Inflammatory macrophage treated with lipopolysaccharide for 1 hour (primary cell): ENCODE data around the gene CDC42BPG.
A peak's percentile ranks its signal among the peaks of the same experiment; 100 is the strongest.

ENCODE experiments used
- DNase-seq, 2 donors: peaks; one replicate each; pipeline ENCODE4 v3.0.0-alpha.2; 2020 to 2022

Gene CDC42BPG

DNA sequence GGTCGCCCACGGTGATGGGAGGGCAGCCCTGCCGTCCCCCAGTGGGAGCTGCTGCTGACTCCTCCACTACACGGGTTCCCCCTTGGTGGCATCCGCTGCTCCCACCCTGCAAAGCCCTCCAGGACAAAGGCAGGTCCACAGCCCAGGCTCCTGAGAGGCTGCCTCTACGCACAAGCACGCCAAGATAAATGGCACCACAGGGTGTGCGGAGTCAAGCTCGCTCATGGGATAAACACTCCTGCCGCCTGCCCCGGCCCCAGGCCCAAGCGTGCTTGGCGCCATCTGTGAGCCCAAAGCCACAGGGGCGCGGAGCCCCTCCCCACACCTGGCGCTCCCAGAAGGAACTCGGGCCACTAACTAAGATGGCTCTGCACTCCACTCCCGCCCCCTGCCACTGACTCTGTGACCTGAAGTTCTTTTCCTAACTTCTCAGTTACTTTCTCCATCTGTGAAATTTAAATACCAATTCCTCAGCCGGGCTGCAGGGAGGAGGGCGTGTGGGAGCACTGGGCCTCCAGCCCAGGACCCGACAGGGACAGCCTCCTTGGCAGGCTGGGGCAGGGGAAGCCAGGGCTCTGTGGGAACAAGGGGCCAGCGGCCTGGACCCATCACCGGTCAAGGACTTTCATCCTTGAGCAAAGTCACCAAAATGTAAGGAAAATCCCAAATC lies 19.1 kb upstream of the CDC42BPG start:
- no peak for DNase-seq

DNA sequence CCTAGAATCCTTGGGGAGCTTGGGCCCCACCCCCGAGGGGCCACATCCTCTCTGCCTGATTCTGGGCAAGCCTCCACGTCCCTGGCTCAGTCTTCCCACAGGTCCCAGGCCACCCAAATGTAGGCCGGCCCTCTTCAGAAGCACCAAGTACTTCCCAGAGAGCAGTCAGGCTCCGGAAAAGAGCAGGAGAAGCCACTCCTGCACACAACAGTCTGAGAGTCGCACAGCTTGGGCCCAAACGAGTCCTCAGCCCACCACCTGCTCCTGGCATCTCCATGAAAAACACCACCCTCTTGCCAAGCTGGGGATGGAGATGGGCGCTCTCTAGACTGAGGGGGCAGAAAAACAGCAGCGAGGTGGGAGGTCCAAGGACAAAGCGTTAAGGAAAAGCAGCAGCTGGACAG lies 18.5 kb upstream of the CDC42BPG start:
- no peak for DNase-seq

DNA sequence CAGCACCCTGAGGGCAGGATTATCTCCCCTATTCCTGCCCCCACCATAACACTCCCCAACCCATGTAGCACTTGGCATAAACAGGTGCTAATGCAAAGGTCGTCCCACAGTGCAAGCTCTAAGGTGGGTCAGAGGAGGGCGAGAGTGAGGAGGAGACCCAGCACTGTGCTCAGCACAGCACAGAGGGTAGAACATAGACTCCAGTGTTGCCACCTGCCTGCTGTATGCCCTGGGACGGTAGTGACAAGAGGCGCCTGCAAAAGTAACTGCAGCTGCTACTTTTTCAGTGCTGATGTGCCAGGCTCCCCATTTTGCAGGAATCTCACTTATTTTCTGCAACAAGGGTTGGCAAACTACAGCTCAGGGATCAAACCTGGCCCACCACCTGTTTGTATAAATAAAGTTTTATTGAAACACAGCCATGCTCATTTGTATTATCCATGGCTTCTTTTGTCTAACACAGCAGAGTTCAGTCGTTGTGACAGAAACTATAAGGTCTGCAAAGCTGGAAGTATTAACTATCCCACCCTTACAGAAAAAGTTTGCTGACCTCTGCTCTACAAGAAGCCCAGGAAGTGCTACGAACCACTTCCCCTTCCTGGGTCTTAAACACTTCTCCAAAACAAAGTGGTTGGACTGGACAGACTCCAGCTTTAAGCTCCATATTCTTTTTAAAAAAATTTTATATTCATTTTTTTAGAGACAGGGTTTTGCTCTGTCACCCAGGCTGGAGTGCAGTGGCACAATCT lies 16.9 kb upstream of the CDC42BPG start:
- peak in 1 of 2 donors; percentile 69 for DNase-seq

DNA sequence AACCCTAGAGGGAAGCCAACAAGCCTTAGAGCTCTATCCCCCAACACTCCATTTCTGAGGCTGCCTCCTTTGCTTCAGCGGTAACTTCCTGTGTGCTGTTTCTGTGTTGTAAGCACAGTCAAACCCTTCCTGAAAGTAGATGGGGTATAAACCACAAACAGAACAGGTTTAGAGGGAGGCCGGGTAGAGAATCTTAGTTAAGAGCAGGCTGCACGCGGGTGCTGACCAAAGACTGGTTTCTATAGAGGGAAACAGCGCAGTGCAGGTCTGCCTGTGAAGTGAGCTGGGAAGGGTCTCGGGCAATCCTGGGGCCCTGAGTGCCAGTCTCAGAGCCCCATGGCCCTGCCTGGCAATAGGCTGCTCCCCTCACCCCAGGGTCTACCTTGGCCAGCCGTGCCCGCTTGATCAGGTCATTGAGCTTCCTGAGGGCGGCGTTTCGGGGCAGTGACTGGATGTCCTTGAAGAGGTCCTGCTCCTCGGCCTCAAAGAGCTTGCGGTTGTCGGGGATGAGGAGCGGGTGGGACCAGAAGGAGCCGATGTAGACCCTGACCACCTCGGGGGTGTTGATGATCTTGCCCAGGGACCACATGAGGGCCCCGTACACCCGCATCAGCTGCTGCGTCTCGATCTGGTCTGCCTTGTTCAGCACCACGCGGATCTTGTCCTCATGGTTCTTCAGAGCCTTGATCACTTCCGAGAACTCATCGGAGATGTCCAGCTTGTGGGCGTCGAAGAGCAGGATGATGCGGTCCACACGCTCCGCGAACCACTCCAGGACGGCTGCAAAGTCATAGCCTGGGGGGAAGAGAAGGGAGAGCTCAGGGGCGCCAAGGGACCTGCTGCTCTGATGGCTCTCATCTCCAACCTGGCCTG lies 15.3 kb upstream of the CDC42BPG start:
- DNase-seq: no peak

DNA sequence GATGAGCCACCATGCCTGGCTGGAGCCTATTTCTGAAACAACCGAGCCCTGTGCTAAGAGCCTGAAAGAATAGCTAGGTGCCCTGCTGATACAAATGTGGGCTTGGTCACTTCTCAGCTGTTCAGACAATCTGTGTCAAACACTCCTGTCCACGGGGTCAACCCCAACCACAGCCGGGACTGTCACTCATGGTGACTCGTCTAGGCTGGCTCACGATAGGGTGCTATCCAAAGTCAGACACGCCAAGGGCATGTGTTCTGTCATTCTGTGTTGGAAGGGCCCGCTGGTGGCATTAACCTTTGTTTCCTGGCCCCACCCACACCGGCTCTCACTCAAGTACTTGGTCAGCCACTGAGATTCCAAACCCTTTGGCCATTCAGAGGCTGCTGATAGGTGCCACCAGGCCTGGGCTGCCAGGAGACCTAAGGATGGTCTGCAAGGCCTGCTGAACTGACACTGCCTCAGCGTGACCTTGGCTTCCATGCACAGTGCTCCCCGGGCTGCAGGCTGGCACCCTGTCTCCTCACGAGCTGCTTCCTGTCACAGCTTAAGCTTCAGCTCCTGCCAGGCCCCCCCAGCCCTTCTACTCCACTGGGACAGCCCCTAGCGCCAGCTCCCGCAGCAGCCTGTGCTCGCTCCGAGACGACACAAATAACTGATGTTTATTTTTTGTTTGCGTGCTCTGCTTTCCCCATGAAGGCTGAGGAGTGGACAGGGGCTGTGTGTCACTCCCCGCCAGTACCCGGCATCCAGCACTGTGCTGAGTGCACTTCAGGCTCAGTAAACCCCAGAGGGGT lies 14.2 kb upstream of the CDC42BPG start:
- peak in 1 of 2 donors; percentile 64 for DNase-seq

DNA sequence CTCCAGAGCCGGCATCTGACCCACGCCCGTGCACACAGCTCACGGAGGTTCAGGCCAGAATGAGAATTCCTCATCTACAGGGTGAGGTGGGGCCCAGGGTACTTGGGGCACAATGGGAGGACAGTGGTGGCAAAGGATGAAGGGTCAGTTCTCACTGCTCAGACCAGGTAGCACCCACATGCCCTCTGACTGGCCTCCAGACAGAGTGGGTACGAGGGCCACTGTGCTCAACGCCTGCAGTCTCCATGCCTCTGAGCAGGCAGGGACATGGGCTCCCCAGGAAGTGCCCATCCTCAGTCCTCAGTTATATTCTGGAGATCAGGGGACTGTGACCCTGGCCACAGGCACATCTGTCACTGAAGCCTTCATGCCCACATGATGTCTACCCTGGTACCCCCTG lies 13.0 kb upstream of the CDC42BPG start:
- no peak for DNase-seq

DNA sequence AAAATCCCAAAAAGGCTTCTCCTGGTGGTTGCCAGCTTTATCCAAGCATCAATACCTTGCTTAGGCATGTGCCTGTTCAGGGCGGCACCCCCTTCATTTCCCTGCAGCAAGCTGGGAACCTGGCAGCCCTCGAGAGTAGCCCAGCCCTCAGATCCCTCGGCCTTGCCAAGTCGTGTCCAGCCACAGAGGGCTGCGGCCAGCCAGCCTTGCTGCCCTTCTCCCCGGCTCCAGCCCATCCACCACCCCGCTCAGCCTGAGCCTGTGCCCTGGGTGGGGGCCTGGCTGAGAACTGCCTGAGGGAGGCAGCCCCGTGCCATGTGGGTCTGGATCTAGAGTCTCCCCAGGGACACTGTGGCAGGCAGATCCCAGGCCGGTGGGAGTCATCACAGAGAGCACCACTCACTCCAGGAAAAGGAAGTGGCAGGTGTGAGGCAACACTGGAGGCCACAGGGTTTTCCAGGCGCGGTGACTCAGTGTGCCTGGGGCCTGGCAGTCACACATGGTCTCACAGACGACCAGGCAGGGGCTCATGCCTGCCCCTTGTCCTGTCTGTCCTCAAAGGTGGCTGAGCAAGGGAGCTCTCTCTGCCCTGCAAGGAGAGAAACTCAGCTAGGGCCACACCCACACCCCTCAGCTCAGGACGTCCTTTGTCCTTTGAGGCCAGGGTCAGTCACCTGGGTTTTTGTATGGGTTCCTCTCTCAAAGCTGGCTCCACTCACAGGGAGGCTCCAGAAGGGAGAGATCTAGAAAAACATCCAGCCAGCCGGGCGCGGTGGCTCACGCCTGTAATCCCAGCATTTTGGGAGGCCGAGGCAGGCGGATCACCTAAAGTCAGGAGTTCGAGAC lies 12.2 kb upstream of the CDC42BPG start:
- DNase-seq: peak; percentile 93 to 98

DNA sequence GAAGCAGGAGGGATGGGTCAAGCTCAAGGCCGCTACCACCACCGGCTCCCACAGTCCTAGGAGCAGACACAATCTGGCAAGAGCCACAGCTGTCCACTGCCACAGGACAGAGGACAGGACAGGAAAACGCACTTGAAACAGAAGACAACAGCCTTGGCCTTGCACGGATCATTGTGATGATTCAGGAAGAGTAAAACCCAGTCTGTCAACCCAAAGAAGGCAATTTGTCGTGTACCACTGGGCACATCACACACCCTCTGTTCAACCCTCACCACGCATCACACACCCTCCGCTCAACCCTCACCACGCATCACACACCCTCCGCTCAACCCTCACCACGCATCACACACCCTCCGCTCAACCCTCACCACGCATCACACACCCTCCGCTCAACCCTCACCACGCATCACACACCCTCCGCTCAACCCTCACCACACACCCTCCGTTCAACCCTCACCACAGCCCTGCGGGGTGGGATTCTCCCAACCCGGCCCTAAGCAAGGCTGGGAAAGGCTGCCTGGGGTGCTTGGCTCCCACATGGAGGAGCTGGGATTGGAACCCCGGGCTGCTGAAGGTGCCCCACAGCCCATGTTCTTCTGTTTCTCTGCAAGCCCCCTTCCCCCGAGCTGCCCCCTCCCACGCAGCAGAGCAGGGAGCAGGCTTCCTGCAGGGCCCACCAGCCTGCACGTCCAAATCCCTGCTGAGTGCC lies 11.3 kb upstream of the CDC42BPG start:
- DNase-seq: no peak

DNA sequence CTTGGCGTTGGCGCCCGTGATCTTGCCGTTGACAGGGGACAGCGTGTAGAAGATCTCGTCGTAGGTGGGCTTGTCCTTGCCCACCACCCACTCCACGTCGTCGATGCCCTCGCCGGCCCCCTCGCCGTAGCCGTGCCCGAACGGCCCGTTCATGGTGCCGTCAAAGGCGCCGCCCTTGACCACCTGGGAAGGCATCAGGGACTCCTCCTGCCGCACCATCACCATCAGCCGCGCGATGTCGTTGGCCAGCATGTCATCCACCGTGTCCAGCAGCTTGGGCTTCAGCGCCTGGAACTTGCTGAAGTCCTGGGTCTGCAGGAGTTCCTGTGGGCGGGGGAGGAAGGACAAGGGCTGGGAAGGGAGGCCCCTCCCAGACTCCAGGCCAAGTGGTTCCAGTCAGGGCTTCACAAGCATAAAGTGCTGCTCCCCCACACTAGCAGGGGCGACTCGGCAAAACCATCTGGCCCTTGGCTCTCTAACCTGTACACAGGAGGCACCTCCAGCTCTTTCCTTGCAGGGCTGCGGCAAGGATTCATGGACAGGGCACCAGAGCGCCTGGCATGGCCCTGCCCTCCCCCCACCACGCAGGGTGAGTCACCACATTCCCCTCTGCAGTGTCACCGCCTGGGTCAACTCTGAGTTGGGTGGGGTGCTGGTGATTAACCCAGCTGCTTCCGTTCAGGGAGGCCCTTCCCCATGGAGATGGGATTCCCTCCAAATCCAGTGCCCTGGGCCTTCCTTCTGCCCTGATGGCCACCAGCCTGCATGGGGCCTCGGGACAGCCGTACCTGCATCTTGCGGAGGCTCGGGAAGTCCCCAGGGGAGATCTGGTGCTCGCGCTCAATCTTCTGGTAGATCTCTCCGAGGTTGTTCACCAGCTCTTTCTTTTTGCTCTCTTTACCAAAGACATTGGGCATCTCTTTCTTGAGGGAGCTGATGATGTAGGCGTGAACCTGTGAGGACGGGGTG lies 10.4 kb upstream of the CDC42BPG start:
- DNase-seq: peak; percentile 82 to 85

DNA sequence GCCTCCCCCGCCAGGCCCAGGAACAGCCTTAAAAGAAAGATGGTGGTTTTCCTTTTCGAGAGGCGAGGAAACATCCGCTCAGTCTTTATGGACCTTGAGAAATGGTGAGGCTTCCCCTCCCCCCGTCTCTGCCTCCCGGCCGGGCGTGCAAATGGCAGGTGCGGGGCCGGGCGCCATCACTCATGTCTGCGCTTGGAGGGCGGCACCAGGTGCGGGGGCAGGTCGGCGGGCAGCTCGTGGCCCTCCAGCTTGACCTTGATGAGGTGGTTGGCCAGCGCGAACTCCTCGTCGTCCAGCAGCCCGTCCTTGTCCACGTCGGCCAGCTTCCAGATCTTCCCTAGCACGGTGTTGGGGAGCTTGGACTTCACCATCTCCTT lies 9.7 kb upstream of the CDC42BPG start:
- no peak for DNase-seq

DNA sequence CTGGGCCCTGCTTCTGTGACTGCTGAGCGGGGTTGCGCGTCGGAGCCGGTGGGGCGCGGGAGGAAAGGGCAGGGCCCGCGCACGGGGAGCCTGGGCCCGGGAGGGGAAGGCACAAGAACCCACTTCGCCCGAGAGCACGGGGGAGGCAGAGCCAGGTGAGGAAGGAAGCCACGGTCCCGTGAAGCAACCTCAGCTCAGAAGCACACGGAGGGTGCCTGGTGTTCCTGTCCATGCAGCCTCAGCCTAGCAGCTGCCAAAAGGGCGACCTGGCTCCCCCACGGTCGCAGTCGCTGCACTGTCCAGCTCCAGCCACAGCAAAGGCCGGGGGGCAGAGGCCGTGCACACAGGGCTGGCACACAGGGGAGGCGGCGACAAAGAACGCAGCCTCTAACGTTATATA lies 9.3 kb upstream of the CDC42BPG start:
- DNase-seq: no peak

DNA sequence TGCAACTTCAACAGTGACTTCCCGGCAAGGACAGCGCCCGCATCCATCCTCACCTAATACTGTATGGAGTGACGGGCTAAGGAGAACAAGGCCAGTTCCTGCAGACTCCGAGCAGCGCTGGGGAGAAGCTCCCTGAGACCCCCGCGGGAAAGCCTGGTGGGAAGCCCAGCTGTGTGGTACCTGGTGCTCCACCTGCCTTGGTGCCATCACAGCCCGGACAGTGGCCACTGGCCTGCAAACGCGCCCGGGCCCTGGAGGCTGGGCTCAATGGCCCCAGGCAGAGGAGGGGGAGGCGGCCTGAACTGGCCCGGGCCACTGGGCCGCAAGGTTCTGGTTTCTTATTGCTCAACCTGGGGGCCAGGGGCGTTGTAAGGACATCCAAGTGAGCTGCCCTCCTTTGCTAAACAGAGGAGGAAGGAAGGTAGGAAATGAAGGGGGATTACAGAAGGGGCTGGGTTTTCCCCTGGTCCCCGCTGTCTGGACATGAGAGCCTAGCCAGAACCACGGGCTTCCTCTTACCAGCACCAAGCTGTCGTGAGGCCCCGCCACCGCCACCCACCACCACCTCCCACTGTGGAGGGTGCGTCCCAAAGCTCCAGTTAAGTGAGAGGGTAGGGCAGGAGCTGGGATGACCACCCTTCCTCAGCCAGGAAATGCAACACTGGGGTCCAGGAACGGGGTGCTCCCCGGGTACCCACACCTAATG lies 8.5 kb upstream of the CDC42BPG start:
- DNase-seq: peak; percentile 77 to 86

DNA sequence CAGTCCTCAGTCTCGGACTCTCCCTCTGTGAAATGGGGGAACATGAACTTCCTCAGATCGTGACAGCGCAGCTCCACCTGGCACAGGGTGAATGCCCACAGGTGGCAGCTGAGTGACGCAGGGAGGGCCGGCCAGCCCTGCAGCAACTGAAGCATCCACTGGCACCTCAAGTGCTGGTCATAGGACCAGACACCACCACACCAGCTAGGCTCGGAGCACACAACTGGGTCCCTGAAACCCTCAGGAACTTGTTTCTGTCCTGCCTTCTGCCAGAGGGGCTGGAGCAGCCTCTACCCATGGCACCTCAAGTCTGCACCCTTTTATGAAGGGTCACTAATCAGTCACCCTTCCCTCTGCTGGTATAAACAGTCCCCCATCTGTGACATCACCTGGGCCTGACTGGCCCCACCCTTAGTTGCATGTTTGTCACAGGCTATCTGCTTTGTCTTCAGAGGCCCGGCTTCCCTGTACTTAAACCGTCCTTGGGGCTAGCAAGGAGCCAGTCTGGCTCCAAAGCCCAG lies 7.4 kb upstream of the CDC42BPG start:
- no peak for DNase-seq

DNA sequence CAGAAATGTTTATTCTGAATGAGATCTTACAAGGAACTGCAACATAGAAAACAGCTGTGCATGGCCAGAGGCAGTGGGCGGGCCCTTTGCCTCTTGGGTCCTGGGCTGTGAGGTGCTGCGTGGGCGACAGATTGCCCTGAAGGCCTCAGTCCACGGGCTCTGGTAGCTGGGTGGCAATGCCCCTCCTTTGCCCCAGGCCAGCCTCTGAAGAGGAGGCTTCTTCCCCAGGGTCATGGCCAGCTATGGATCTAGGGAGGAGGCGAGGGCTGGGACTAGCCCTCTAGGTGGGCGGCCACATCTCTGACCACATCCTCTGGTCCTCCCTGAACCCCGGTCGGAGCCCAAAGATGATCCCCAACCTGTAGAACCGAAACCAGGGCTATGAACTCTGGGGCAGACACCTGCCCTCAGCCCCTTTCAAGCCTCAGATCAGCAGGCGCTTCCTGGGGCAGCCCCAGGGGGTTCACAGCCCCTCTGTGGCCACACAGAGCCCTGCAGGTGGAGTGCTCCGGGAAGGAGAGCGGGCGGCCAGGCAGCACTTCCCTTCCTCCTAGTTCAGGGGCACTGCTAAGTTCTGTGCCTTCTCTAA lies 6.6 kb upstream of the CDC42BPG start:
- peak; percentile 51 to 73 for DNase-seq

DNA sequence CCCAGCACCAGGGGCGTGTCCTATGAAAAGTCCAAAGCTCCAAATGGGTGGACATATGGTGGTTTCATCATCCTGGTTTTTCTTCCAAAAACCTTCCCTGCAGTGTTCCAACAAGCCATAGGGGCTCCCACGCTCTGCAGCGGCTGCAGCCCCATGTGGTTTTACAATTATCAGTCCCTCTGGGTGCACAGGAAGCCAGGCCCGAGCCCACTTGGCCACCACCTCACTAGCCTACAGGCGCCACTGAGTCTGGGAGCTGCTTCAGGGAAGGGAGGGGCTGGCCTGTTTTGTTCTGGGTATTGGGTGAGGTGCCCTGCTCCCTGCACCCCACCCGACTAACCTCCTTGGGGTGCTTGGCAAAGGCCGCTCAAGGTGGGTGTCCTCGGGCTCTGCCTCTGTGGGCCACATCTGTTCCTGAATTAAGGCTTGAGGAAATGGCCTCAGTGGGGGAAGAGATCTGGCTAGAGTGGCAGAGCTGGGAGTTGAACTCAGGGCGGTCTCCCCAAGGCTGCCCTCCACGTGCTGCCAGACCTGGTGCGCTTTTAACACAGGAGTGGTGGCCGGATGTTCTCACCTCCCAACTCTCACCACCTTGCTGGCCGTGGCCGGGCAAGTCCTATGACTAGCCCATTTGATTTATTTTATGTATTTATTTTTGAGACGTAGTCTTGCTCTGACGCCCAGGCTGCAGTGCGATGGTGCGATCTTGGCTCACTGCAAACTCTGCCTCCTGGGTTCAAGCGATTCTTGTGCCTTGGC lies 5.3 kb upstream of the CDC42BPG start:
- DNase-seq: peak; percentile 44 to 57

DNA sequence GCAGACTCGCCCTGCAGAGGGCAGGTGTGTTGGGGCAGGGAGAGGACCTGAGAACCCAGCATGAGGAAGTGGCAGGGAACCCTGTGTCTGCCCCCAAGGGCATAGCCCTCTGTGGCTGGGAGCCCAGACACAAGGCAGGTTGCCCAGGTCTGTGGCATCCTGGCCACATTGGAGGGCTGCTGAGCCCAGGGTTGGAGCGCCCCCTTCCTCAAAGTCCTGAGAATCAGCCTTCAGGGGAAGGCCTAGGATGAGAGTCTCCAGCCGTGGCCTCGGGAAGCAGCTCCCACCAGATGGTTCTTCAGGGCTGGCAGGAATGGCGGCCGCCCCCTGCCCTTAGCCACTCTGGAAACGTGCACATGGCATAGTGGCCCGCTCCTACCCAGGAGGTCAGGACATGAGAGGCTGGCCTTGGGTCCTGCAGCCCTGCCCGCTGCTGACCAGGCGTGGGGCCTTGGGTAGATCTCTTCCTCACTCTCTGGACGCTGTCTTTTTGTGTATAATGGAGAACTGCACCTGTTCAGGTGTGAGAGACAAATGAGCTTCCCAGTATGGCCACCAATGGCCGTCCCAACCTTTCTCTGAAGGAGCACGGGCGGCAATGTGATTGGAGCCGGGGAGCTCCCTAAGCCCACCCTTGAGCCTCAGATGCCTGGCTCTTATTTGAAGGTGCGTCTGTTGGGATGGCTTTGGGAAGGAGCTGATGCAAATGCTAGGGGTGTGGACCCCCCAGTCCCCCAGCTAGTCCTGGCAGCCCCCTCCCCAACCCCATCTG lies 4.6 kb upstream of the CDC42BPG start:
- DNase-seq: no peak
